Neural crest cell (in vitro differentiated cells): ENCODE measurements around the gene GTF3C5. TPM values are rescaled to one million over a fixed set of nuclear protein-coding genes. Genes with fewer than 3 reads are reported as not detected.

Source experiments
- DNase-seq: peaks from one replicate; pipeline ENCODE4 v3.0.0; 2021; ENCODE audit warnings: low read depth, mixed read lengths, low spot score
- H3K27ac Mint-ChIP-seq: one replicate; pipeline ENCODE4 v1.8.0; 2021; ENCODE audit warnings: mild to moderate bottlenecking, mixed read lengths; ENCODE audit not compliant: unreplicated experiment
- H3K27me3 Mint-ChIP-seq: 2 replicates; pipeline ENCODE4 v1.8.0; 2021; ENCODE audit warnings: low read depth, mild to moderate bottlenecking, mixed read lengths
- H3K36me3 Mint-ChIP-seq: 2 replicates; pipeline ENCODE4 v1.8.0; 2021; ENCODE audit warnings: low read depth, mild to moderate bottlenecking, mixed read lengths
- H3K4me1 Mint-ChIP-seq: 2 replicates; pipeline ENCODE4 v1.8.0; 2021; ENCODE audit warnings: mixed read lengths
- H3K4me3 Mint-ChIP-seq: one replicate; pipeline ENCODE4 v1.8.0; 2021; ENCODE audit warnings: mild to moderate bottlenecking, mixed read lengths
- H3K9me3 Mint-ChIP-seq: 2 replicates; pipeline ENCODE4 v1.8.0; 2021; ENCODE audit warnings: mixed read lengths
- total RNA-seq: library from RNA; stranded (reverse); gene quantifications from 2 replicates; pipeline ENCODE4 v1.2.1, GENCODE V29; 2021
- TF ChIP-seq, protein P1 (sequence below): fragments of 200-600 bp; sonication (generic); conservative IDR thresholded peaks from 2 replicates; pipeline ENCODE4 v1.5.0; 2021; ENCODE audit warnings: antibody characterized with exemption, mild to moderate bottlenecking

GTF3C5 gene
- total RNA-seq, 1 donor from 2014 or later = 108 TPM

DNA sequence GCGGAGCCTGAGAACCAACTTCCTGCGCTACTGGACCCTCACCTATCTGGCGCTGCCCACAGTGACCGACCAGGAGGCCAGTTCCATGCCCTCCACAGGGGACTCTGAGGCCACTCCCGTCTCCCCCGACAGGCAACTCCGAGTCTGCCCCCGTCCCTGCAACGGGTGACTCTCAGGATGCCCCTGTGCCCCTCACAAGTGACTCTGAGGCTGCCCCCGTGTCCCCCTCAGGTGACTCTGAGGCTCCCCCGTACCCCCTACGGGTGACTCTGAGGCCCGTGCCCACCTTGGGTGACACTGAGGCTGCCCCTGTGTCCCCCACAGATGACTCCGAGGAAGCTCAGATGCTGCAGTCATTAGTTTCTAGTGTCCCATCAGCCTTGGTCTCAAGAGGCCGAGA, 56.1 kb downstream of the GTF3C5 start:
- Mint-ChIP-seq H3K36me3 (no peaks in the 10 kb centered on the region), H3K9me3 (no peaks in the 10 kb centered on the region), H3K4me1 (no peaks in the 10 kb centered on the region), H3K4me3 (no peak overlapping the region), H3K27me3 (no peaks in the 10 kb centered on the region), H3K27ac (no peak overlapping the region)
- DNase-seq = no peak
- TF ChIP-seq, protein P1, sequence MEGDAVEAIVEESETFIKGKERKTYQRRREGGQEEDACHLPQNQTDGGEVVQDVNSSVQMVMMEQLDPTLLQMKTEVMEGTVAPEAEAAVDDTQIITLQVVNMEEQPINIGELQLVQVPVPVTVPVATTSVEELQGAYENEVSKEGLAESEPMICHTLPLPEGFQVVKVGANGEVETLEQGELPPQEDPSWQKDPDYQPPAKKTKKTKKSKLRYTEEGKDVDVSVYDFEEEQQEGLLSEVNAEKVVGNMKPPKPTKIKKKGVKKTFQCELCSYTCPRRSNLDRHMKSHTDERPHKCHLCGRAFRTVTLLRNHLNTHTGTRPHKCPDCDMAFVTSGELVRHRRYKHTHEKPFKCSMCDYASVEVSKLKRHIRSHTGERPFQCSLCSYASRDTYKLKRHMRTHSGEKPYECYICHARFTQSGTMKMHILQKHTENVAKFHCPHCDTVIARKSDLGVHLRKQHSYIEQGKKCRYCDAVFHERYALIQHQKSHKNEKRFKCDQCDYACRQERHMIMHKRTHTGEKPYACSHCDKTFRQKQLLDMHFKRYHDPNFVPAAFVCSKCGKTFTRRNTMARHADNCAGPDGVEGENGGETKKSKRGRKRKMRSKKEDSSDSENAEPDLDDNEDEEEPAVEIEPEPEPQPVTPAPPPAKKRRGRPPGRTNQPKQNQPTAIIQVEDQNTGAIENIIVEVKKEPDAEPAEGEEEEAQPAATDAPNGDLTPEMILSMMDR = no peak

DNA sequence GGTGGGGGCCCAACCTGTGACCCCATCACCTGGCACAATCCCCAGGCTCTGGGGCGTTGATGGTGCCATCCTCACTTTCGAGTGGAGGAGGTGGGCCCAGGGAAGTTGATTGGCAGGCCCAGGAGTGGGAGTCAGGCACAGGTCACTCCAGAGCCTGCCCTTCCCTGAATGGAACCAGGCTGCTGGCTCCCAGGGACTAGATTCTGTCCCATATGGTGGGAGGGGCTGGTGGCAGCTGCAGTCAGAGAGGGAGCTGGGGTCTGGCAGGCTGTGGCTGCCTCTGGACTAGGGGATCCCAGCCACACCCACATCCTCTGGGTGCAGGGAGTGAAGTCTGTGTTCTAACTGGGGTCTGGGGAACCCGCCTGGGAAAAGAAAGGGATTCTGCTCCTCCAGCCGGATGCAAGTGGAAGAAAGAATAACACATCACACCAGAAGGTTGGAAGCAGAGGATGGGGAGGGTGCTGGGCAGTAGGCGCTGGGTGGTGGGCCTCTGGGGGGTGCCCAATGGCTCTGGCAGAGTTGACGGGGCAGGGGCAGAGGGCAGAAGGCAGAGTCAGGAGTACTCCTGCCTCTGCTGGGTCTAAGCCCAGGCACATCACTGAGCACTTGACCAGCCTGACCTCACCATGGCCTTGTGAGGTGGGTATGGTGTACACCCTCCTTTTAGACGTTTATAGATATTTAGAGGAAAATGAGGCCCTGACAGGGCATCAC, 56.8 kb downstream of the GTF3C5 start:
- no peak for DNase-seq
- Mint-ChIP-seq H3K9me3 (no peaks in the 10 kb centered on the region), H3K4me1 (no peaks in the 10 kb centered on the region), H3K36me3 (no peaks in the 10 kb centered on the region), H3K4me3 (no peak overlapping the region), H3K27ac (peak overlapping the region; percentile 67), H3K27me3 (no peaks in the 10 kb centered on the region)
- TF ChIP-seq, protein P1 = no peak

DNA sequence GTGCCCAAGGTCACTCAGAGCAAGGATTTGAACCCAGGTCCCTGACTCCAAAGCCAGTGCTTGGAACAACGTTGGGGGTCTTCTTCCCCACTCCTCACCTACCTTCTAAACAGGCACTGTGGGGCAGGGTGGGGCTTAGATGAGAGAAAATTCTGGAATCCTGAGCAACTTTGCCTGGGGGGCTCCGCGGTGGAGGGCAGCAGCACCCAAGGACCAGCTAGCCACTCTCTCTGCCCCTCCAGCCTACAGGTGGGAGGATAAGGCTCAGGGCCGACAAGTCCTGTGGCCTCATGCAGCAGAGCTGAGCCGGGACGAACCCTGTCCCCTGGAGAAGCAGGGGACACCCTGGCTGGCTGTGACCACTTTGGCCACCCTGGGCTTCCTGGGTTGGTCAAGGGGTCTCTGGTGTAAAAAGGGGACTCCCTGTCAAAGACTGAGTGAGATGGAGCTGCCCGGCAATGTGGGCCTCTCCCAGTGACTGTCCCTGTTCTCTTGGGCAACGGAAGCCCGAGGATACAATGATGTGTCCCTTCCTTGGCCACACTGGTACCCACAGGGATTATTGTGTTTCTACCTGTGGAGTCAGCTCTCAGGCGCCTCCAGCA, 57.5 kb downstream of the GTF3C5 start:
- no peaks in the 10 kb centered on the region for H3K9me3 Mint-ChIP-seq
- H3K27me3 Mint-ChIP-seq = no peaks in the 10 kb centered on the region
- no peaks in the 10 kb centered on the region for H3K4me1 Mint-ChIP-seq
- no peak overlapping the region for H3K27ac Mint-ChIP-seq
- TF ChIP-seq, protein P1 = no peak
- H3K36me3 Mint-ChIP-seq = no peaks in the 10 kb centered on the region
- DNase-seq = no peak
- H3K4me3 Mint-ChIP-seq = no peak overlapping the region

DNA sequence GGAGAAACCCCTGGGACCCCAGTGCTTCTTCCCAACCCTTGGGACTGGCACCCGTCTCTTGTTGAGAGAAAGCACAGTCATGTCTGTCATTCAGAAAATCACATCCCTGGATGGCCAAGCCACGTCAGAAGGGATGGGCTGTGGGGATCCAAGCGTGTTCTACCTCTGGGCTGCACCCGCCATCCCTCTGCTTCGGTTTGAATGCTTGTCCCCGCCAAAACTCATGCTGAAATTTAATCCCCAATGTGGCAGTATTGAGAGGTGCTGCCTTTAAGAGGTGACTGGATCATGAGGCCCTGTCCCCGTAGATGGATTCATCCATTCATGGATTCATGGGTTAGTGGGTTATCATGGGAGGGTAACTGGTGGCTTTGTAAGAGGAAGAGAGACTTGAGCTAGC, 58.0 kb downstream of the GTF3C5 start:
- no peak for DNase-seq
- H3K36me3 Mint-ChIP-seq = no peaks in the 10 kb centered on the region
- no peak overlapping the region for H3K4me3 Mint-ChIP-seq
- H3K27ac Mint-ChIP-seq = no peak overlapping the region
- H3K9me3 Mint-ChIP-seq = no peaks in the 10 kb centered on the region
- H3K27me3 Mint-ChIP-seq = no peaks in the 10 kb centered on the region
- TF ChIP-seq, protein P1 = no peak
- no peaks in the 10 kb centered on the region for H3K4me1 Mint-ChIP-seq

DNA sequence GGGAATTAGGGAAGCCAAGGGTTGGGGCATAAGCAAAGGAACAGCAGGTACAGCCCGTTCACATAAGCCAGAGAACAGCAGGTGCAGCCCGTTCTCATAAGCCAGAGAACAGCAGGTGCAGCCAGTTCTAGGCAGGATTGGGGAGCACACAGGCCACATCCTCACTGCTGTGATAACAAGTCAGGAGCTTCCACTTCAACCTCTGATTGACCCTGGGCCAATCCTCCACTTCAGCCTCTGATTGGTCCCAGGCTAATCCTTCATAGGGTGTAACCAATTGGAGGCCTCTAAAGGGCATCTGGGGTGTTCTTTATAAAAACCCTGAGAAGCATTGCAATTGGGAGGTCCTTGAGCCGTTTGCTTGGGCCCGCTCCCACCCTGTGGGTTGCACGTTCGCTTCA, 58.5 kb downstream of the GTF3C5 start:
- Mint-ChIP-seq H3K4me1 (no peaks in the 10 kb centered on the region), H3K27me3 (no peaks in the 10 kb centered on the region), H3K27ac (no peak overlapping the region), H3K36me3 (no peaks in the 10 kb centered on the region), H3K9me3 (no peaks in the 10 kb centered on the region), H3K4me3 (no peak overlapping the region)
- TF ChIP-seq, protein P1 = no peak
- no peak for DNase-seq
